Neural cell (in vitro differentiated cells): ENCODE data around the gene CAMK2D. TPM values are rescaled to one million over a fixed set of nuclear protein-coding genes. Genes with fewer than 3 reads are reported as not detected.

ENCODE experiments used
- H2AFZ ChIP-seq: fragments of 200-600, 300-800 bp; sonication (generic), shearing (Covaris generic); 2 replicates; pipeline ENCODE4 v1.6.0; 2014; ENCODE audit warnings: low read depth, mild to moderate bottlenecking, antibody characterized with exemption, low read length, moderate library complexity
- H3F3A ChIP-seq: fragments of 200-600 bp; shearing (Covaris generic); 2 replicates; pipeline ENCODE4 v1.6.1; 2016; ENCODE audit warnings: mild to moderate bottlenecking, moderate library complexity, mixed read lengths, antibody characterized with exemption, low read length; ENCODE audit not compliant: insufficient read depth, poor library complexity, severe bottlenecking
- H3K27ac ChIP-seq: fragments of 200-600, 300-800 bp; sonication (generic), shearing (Covaris generic); 2 replicates; pipeline ENCODE4 v1.5.1; 2014; ENCODE audit warnings: mild to moderate bottlenecking, low read length, moderate library complexity
- H3K27me3 ChIP-seq: fragments of 300-800, 200-600 bp; sonication (generic), shearing (Covaris generic); 2 replicates; pipeline ENCODE4 v1.6.0; 2014; ENCODE audit warnings: mild to moderate bottlenecking, low read depth, low read length, moderate library complexity; ENCODE audit not compliant: insufficient read depth
- H3K36me3 ChIP-seq: fragments of 300-800, 200-600 bp; sonication (generic), shearing (Covaris generic); 2 replicates; pipeline ENCODE4 v1.5.1; 2014; ENCODE audit warnings: mild to moderate bottlenecking, antibody characterized with exemption, low read length, moderate library complexity; ENCODE audit not compliant: insufficient read depth
- H3K4me2 ChIP-seq: fragments of 300-800, 200-600 bp; sonication (generic), shearing (Covaris generic); 2 replicates; pipeline ENCODE4 v1.6.0; 2014; ENCODE audit warnings: mild to moderate bottlenecking, low read length
- H3K4me3 ChIP-seq: fragments of 300-800, 200-600 bp; sonication (generic), shearing (Covaris generic); 2 replicates; pipeline ENCODE4 v1.5.1; 2014; ENCODE audit warnings: mild to moderate bottlenecking, low read length, moderate library complexity
- H3K79me2 ChIP-seq: fragments of 200-600 bp; shearing (Covaris generic); replicated peaks from 2 replicates; pipeline ENCODE4 v1.6.0; 2014; ENCODE audit warnings: mild to moderate bottlenecking, low read length, moderate library complexity; ENCODE audit not compliant: insufficient read depth
- H3K9ac ChIP-seq: fragments of 300-800, 200-600 bp; sonication (generic), shearing (Covaris generic); 2 replicates; pipeline ENCODE4 v1.6.1; 2016; ENCODE audit warnings: mild to moderate bottlenecking, low read length, mixed read lengths
- H3K9me2 ChIP-seq: fragments of 200-600 bp; shearing (Covaris generic); 2 replicates; pipeline ENCODE4 v1.6.1; 2016; ENCODE audit warnings: mild to moderate bottlenecking, low read length, mixed read lengths; ENCODE audit not compliant: insufficient read depth
- H3K9me3 ChIP-seq: fragments of 200-600, 300-800 bp; sonication (generic), shearing (Covaris generic); 2 replicates; pipeline ENCODE4 v1.6.1; 2016; ENCODE audit warnings: mild to moderate bottlenecking, mixed run types, low read length, moderate library complexity, mixed read lengths
- H4K20me1 ChIP-seq: fragments of 200-600 bp; shearing (Covaris generic); 2 replicates; pipeline ENCODE4 v1.6.1; 2016; ENCODE audit warnings: mild to moderate bottlenecking, mixed run types; ENCODE audit not compliant: insufficient read depth
- EP300 ChIP-seq: fragments of 450-650 bp; conservative IDR thresholded peaks from 2 replicates; pipeline ENCODE4 v1.6.1; 2014; ENCODE audit warnings: antibody characterized with exemption, mild to moderate bottlenecking, moderate library complexity; ENCODE audit not compliant: poor library complexity, severe bottlenecking
- EZH2 ChIP-seq: fragments of 200-600, 300-800 bp; shearing (Covaris generic), sonication (generic); IDR thresholded peaks from 2 replicates; pipeline ENCODE4 v1.6.1; 2014; ENCODE audit warnings: antibody characterized with exemption, low read length, borderline replicate concordance, mild to moderate bottlenecking; ENCODE audit not compliant: insufficient read depth, poor library complexity, severe bottlenecking
- MXI1 ChIP-seq: fragments of 450-650 bp; conservative IDR thresholded peaks from 2 replicates; pipeline ENCODE4 v1.6.1; 2014; ENCODE audit warnings: antibody characterized with exemption, mild to moderate bottlenecking; ENCODE audit not compliant: poor library complexity, severe bottlenecking
- POLR2AphosphoS5 ChIP-seq: IDR thresholded peaks from 2 replicates; pipeline ENCODE4 v1.6.1; 2012
- RAD21 ChIP-seq: fragments of 450-650 bp; conservative IDR thresholded peaks from 2 replicates; pipeline ENCODE4 v1.6.1; 2014; ENCODE audit warnings: antibody characterized with exemption, mild to moderate bottlenecking, moderate library complexity
- SMC3 ChIP-seq: fragments of 450-650 bp; conservative IDR thresholded peaks from 2 replicates; pipeline ENCODE4 v1.6.1; 2014; ENCODE audit warnings: antibody characterized with exemption, mild to moderate bottlenecking, moderate library complexity; ENCODE audit not compliant: poor library complexity
- TAF1 ChIP-seq: IDR thresholded peaks from 2 replicates; pipeline ENCODE4 v1.6.1; 2012; ENCODE audit warnings: low read depth
- polyA plus RNA-seq: library from polyadenylated mRNA; depleted of rRNA; stranded (reverse); fragments of >200 nt; gene quantifications from 2 replicates; pipeline ENCODE4 v1.2.3, GENCODE V29; 2014
- TF ChIP-seq, protein P1 (sequence below): fragments of 450-650 bp; IDR thresholded peaks from 2 replicates; pipeline ENCODE4 v1.5.1; 2014; ENCODE audit warnings: antibody characterized with exemption, mild to moderate bottlenecking, moderate library complexity; ENCODE audit not compliant: poor library complexity, severe bottlenecking
- TF ChIP-seq, protein P2 (sequence below): IDR thresholded peaks from 2 replicates; pipeline ENCODE4 v1.6.1; 2012; ENCODE audit warnings: borderline replicate concordance

Gene CAMK2D
- polyA plus RNA-seq, 1 donor from 2014 or later: 27.1 TPM

DNA sequence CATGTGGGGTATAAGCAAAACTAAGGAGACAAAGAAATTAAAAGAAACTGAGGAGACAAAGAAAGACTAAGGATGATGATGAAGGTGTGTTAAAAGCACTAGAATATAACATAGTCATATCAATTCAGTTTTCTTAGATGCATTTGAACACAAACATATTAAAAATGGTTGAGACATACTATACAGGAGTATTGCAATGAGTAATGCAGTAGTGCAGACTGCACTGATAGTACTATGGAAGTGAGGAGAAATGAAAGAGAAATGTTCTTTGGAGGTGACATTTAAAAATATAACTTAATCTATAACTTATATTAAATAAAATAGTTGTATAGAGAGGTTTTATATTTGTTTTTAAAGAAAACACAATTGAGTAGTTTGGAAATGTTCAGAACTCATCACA is 279.2 kb downstream of the CAMK2D start:
- H3K27me3 ChIP-seq: no peaks in the 10 kb centered on the region
- H3K27ac ChIP-seq: no peak overlapping the region

DNA sequence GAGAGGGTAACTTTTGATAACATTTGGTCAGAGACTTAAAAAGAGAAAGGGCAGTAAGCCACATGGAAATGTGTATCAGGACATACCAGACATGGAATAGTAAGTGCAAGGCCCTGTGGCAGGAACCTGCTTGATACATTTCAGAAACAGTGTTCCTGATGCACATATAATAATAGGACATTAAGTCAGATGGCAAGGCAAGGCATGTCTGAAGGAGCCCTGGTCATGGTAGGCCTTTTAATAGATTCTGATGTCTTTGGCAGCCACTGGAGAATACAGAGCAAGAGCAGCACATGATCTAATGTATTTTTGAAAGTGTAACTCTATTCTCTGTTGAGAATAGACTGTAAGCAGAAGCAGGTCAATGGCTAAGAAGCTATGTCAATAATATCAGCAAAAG is 279.7 kb downstream of the CAMK2D start:
- Histone ChIP-seq H3K36me3 (no peaks in the 10 kb centered on the region), H3K9me3 (no peaks in the 10 kb centered on the region), H3F3A (no peaks in the 10 kb centered on the region), H3K27ac (no peak overlapping the region), H4K20me1 (no peaks in the 10 kb centered on the region), H3K9me2 (no peaks in the 10 kb centered on the region), H3K27me3 (no peaks in the 10 kb centered on the region), H3K79me2 (no peaks in the 10 kb centered on the region), H3K4me2 (no peak overlapping the region), H2AFZ (no peak overlapping the region), H3K4me3 (no peak overlapping the region), H3K9ac (no peak overlapping the region)
- TF ChIP-seq, protein P1, sequence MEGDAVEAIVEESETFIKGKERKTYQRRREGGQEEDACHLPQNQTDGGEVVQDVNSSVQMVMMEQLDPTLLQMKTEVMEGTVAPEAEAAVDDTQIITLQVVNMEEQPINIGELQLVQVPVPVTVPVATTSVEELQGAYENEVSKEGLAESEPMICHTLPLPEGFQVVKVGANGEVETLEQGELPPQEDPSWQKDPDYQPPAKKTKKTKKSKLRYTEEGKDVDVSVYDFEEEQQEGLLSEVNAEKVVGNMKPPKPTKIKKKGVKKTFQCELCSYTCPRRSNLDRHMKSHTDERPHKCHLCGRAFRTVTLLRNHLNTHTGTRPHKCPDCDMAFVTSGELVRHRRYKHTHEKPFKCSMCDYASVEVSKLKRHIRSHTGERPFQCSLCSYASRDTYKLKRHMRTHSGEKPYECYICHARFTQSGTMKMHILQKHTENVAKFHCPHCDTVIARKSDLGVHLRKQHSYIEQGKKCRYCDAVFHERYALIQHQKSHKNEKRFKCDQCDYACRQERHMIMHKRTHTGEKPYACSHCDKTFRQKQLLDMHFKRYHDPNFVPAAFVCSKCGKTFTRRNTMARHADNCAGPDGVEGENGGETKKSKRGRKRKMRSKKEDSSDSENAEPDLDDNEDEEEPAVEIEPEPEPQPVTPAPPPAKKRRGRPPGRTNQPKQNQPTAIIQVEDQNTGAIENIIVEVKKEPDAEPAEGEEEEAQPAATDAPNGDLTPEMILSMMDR: no peak
- TF ChIP-seq SMC3 (no peak), RAD21 (no peak), MXI1 (no peak), EP300 (no peak), POLR2AphosphoS5 (no peak), TAF1 (no peak), EZH2 (no peak)
- TF ChIP-seq, protein P2, sequence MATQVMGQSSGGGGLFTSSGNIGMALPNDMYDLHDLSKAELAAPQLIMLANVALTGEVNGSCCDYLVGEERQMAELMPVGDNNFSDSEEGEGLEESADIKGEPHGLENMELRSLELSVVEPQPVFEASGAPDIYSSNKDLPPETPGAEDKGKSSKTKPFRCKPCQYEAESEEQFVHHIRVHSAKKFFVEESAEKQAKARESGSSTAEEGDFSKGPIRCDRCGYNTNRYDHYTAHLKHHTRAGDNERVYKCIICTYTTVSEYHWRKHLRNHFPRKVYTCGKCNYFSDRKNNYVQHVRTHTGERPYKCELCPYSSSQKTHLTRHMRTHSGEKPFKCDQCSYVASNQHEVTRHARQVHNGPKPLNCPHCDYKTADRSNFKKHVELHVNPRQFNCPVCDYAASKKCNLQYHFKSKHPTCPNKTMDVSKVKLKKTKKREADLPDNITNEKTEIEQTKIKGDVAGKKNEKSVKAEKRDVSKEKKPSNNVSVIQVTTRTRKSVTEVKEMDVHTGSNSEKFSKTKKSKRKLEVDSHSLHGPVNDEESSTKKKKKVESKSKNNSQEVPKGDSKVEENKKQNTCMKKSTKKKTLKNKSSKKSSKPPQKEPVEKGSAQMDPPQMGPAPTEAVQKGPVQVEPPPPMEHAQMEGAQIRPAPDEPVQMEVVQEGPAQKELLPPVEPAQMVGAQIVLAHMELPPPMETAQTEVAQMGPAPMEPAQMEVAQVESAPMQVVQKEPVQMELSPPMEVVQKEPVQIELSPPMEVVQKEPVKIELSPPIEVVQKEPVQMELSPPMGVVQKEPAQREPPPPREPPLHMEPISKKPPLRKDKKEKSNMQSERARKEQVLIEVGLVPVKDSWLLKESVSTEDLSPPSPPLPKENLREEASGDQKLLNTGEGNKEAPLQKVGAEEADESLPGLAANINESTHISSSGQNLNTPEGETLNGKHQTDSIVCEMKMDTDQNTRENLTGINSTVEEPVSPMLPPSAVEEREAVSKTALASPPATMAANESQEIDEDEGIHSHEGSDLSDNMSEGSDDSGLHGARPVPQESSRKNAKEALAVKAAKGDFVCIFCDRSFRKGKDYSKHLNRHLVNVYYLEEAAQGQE: no peak

More for the DNA sequence above, 279.2 kb downstream of the CAMK2D start:
- Histone ChIP-seq H2AFZ (no peak overlapping the region), H3F3A (no peaks in the 10 kb centered on the region), H4K20me1 (no peaks in the 10 kb centered on the region), H3K9me2 (no peaks in the 10 kb centered on the region), H3K4me3 (no peak overlapping the region), H3K36me3 (no peaks in the 10 kb centered on the region), H3K4me2 (no peak overlapping the region), H3K9me3 (no peaks in the 10 kb centered on the region), H3K79me2 (no peaks in the 10 kb centered on the region), H3K9ac (no peak overlapping the region)
- TF ChIP-seq EP300 (no peak), EZH2 (no peak), POLR2AphosphoS5 (no peak), RAD21 (no peak), MXI1 (no peak), TAF1 (no peak)
- TF ChIP-seq, protein P1: no peak
- TF ChIP-seq, protein P2: no peak
